Testis (tissue), 2 donors: ENCODE data around the gene HOXD1.

Experiments used
- CTCF ChIP-seq, 3 experiments: fragments of 450-650 bp in 2 of 3; fragments of 200-600 bp in 1 of 3; sonication (generic) in 1 of 3; IDR thresholded peaks; one replicate each; pipeline ENCODE4 v1.5.1; 2016 to 2019; ENCODE audit warnings: antibody characterized with exemption in 3 of 3, mild to moderate bottlenecking in 2 of 3, moderate library complexity in 1 of 3
- POLR2A ChIP-seq: fragments of 450-650 bp; IDR thresholded peaks from one replicate; pipeline ENCODE4 v1.6.1; 2017; ENCODE audit warnings: antibody characterized with exemption, mild to moderate bottlenecking, moderate library complexity

GRCh38 chr2:176173567-176174381 lies 14.7 kb upstream of the HOXD1 start:
- no peak for TF ChIP-seq CTCF (IDR thresholded peaks at IDR 0.05)
- no peak for TF ChIP-seq POLR2A
